Measurements from ENCODE around the gene CASKIN1. TPM values are rescaled to one million over a fixed set of nuclear protein-coding genes. Genes with fewer than 3 reads are reported as not detected.

Gene CASKIN1
- total and polyA plus RNA-seq, 9 donors = 0.10 to 2.4 (median 0.56) TPM; not detected in 1

GRCh38 chr16:2187212-2187611, 9.2 kb downstream of the CASKIN1 start:
- no peaks in the 10 kb centered on the region for H3K4me1 ChIP-seq (ENCODE audit: insufficient read depth)
- no peak overlapping the region for H3K27ac ChIP-seq
- no peak for DNase-seq
- no peaks in the 10 kb centered on the region for H3K27me3 ChIP-seq
- TF ChIP-seq CTCF (IDR thresholded peaks at IDR 0.05) = no peak
- TF ChIP-seq EP300 (IDR thresholded peaks at IDR 0.05) = no peak
- no peak for TF ChIP-seq POLR2A (IDR thresholded peaks at IDR 0.05)
- intact Hi-C loops (cut with DNase I) = no loop called here
- no peak overlapping the region for H3K4me3 ChIP-seq
- H3K9me3 ChIP-seq = no peaks in the 10 kb centered on the region
- 67 to 73% (median 72%) methylated on average over 17 of the region's 17 CpGs for WGBS, 3 donors
- H3K36me3 ChIP-seq = no peaks in the 10 kb centered on the region

- Histone ChIP-seq H3K36me3 (no peaks in the 10 kb centered on the region), H3K4me3 (no peak overlapping the region), H3K9me3 (no peaks in the 10 kb centered on the region), H3K27ac (no peak overlapping the region), H3K4me1 (ENCODE audit: insufficient read depth) (no peaks in the 10 kb centered on the region), H3K27me3 (no peaks in the 10 kb centered on the region)
- intact Hi-C loops (cut with DNase I) = no loop called here
- TF ChIP-seq POLR2A (IDR thresholded peaks at IDR 0.05) = no peak
- TF ChIP-seq EP300 (IDR thresholded peaks at IDR 0.05) = no peak
- TF ChIP-seq CTCF (IDR thresholded peaks at IDR 0.05) = no peak
- WGBS, 3 donors = 90 to 91% (median 91%) methylated on average over 20 of the region's 20 CpGs
- no peak for DNase-seq
Measured at GRCh38 chr16:2186505-2186904, 9.9 kb downstream of the CASKIN1 start.

GRCh38 chr16:2186064-2186463, 10.3 kb downstream of the CASKIN1 start:
- no peaks in the 10 kb centered on the region for H3K36me3 ChIP-seq
- WGBS, 3 donors = 88 to 91% (median 90%) methylated on average over 13 of the region's 13 CpGs
- no peaks in the 10 kb centered on the region for H3K9me3 ChIP-seq
- H3K27me3 ChIP-seq = no peaks in the 10 kb centered on the region
- intact Hi-C loops (cut with DNase I) = no loop called here
- H3K4me1 ChIP-seq (ENCODE audit: insufficient read depth) = no peaks in the 10 kb centered on the region
- no peak overlapping the region for H3K4me3 ChIP-seq
- TF ChIP-seq POLR2A (IDR thresholded peaks at IDR 0.05) = no peak
- TF ChIP-seq EP300 (IDR thresholded peaks at IDR 0.05) = no peak
- TF ChIP-seq CTCF (IDR thresholded peaks at IDR 0.05) = no peak
- no peak for DNase-seq
- no peak overlapping the region for H3K27ac ChIP-seq

- Histone ChIP-seq H3K4me1 (ENCODE audit: insufficient read depth) (no peaks in the 10 kb centered on the region), H3K27ac (no peak overlapping the region), H3K27me3 (no peaks in the 10 kb centered on the region), H3K4me3 (no peak overlapping the region), H3K36me3 (no peaks in the 10 kb centered on the region), H3K9me3 (no peaks in the 10 kb centered on the region)
- no peak for DNase-seq
- TF ChIP-seq POLR2A (IDR thresholded peaks at IDR 0.05) = no peak
- no peak for TF ChIP-seq CTCF (IDR thresholded peaks at IDR 0.05)
- no peak for TF ChIP-seq EP300 (IDR thresholded peaks at IDR 0.05)
- 80 to 89% (median 87%) methylated on average over 17 to 20 of the region's 20 CpGs for WGBS, 3 donors
- intact Hi-C loops (cut with DNase I) = no loop called here
Measured at GRCh38 chr16:2184962-2185361, 11.4 kb downstream of the CASKIN1 start.

- Histone ChIP-seq H3K27ac (no peak overlapping the region), H3K9me3 (no peaks in the 10 kb centered on the region), H3K4me1 (ENCODE audit: insufficient read depth) (no peaks in the 10 kb centered on the region), H3K36me3 (no peaks in the 10 kb centered on the region), H3K27me3 (no peaks in the 10 kb centered on the region), H3K4me3 (no peak overlapping the region)
- no peak for TF ChIP-seq CTCF (IDR thresholded peaks at IDR 0.05)
- TF ChIP-seq POLR2A (IDR thresholded peaks at IDR 0.05) = no peak
- TF ChIP-seq EP300 (IDR thresholded peaks at IDR 0.05) = no peak
- intact Hi-C loops (cut with DNase I) = no loop called here
- 83 to 88% (median 85%) methylated on average over 19 of the region's 19 CpGs for WGBS, 3 donors
- no peak for DNase-seq
Measured at GRCh38 chr16:2184346-2184745, 12.1 kb downstream of the CASKIN1 start.
